H1 (cell line): ENCODE data around the gene FBXO30. TPM values are rescaled to one million over a fixed set of nuclear protein-coding genes. Genes with fewer than 3 reads are reported as not detected.

Experiments
- BACH1 ChIP-seq: IDR thresholded peaks from 2 replicates; pipeline ENCODE4 v1.6.1; 2012; ENCODE audit warnings: low read length, improper control_type of control experiment
- CBX8 ChIP-seq: fragments of 300-800, 300-1000 bp; sonication (generic); IDR thresholded peaks from 2 replicates; pipeline ENCODE4 v1.7.1; 2016; ENCODE audit warnings: low read depth, low read length, borderline replicate concordance
- CTCF ChIP-seq, 3 experiments: IDR thresholded peaks; 1 replicate in 2 of 3; 2 replicates in 1 of 3; pipeline versions ENCODE4 v1.5.1 to v1.6.1; 2011; ENCODE audit warnings: low read length in 3 of 3, mild to moderate bottlenecking in 3 of 3, inconsistent platforms in 2 of 3, low read depth in 1 of 3, moderate library complexity in 1 of 3; ENCODE audit not compliant: insufficient read depth in 1 of 3; ENCODE audit errors: control extremely low read depth in 1 of 3
- NANOG ChIP-seq: IDR thresholded peaks from 2 replicates; pipeline ENCODE4 v1.6.1; 2011; ENCODE audit warnings: low read length, low read depth, mild to moderate bottlenecking, inconsistent platforms; ENCODE audit not compliant: insufficient read depth, poor library complexity, severe bottlenecking
- TBP ChIP-seq: IDR thresholded peaks from 2 replicates; pipeline ENCODE4 v1.6.1; 2011; ENCODE audit warnings: low read depth, low read length, improper control_type of control experiment
- polyA plus RNA-seq, 7 experiments: library from polyadenylated mRNA; depleted of rRNA in 3 of 7; stranded (reverse) in 5 of 7; unstranded in 2 of 7; fragments of >200 nt in 5 of 7; fragments of 200-250 nt in 2 of 7; gene quantifications; 1 replicate in 5 of 7; 2 replicates in 1 of 7; 4 replicates in 1 of 7; pipeline versions ENCODE4 v1.2.1 to v1.2.3, GENCODE V29; 2011 to 2013; ENCODE audit warnings: missing spikeins in 2 of 7, mixed read lengths in 2 of 7
- total RNA-seq: library from RNA; stranded (reverse); fragmentation: NEBNext Ultra II Directional; extraction: Animal tissue kit (Norgen Biotek cat#: 25700); gene quantifications from 2 replicates; pipeline ENCODE4 v1.2.1, GENCODE V29; 2021

Gene FBXO30
- total and polyA plus RNA-seq, 2 of the 8 experiments (the other 6 are each of a cell fraction or from before 2014, with no cell fraction given) = 3.9 to 18.3 TPM

GRCh38 chr6:145838305-145838704 is 23.7 kb upstream of the FBXO30 start (continued):
- TF ChIP-seq CBX8 (no peak), NANOG (no peak), BACH1 (no peak), TBP (no peak), CTCF (IDR thresholded peaks at IDR 0.05; ENCODE audit: control extremely low read depth in 1 of 3, insufficient read depth in 1 of 3, low read depth in 1 of 3, low read length in 3 of 3) (no peak)
- TF ChIP-seq, all 59 proteins: peak for 0
